Upper lobe of left lung (tissue), 6 donors: Measurements from ENCODE around the gene MOK. TPM values are rescaled to one million over a fixed set of nuclear protein-coding genes. Genes with fewer than 3 reads are reported as not detected.

Experiments
- ATAC-seq, 2 donors: fragments of 200-7000 bp; cut with Tn5 transposase; one replicate each; pipeline ENCODE4 v1.9.1; 2022; ENCODE audit warnings: mild to moderate bottlenecking in 2 of 2, moderate library complexity in 2 of 2; ENCODE audit not compliant: low FRiP score in 2 of 2
- DNase-seq, 2 donors: peaks; one replicate each; pipeline ENCODE4 v3.0.0-alpha.2; 2019 to 2020
- H3K27ac ChIP-seq, 4 donors: fragments of 200-600 bp; sonication (generic); one replicate each; pipeline ENCODE4 v1.5.1; 2016 to 2019
- H3K27me3 ChIP-seq, 4 donors: fragments of 200-600 bp; sonication (generic); one replicate each; pipeline ENCODE4 v1.5.1; 2017 to 2019
- H3K36me3 ChIP-seq, 4 donors: fragments of 200-600 bp; sonication (generic); one replicate each; pipeline ENCODE4 v1.5.1; 2016 to 2019
- H3K4me1 ChIP-seq, 4 donors: fragments of 200-600 bp; sonication (generic); one replicate each; pipeline ENCODE4 v1.5.1; 2018 to 2019
- H3K4me3 ChIP-seq, 4 donors: fragments of 200-600 bp; sonication (generic); one replicate each; pipeline ENCODE4 v1.5.1; 2017 to 2019; ENCODE audit warnings: mild to moderate bottlenecking in 2 of 4, moderate library complexity in 1 of 4
- H3K9me3 ChIP-seq, 4 donors: fragments of 200-600 bp; sonication (generic); one replicate each; pipeline ENCODE4 v1.5.1; 2018 to 2019
- CTCF ChIP-seq, 6 experiments: fragments of 450-650 bp in 4 of 6; fragments of 200-600 bp in 2 of 6; sonication (generic) in 2 of 6; IDR thresholded peaks; one replicate each; pipeline ENCODE4 v1.5.1; 2016 to 2019; ENCODE audit warnings: antibody characterized with exemption in 6 of 6
- EP300 ChIP-seq, 4 donors: sonication (generic); formaldehyde crosslinking; IDR thresholded peaks; one replicate each; pipeline ENCODE4 v1.5.1; 2017; ENCODE audit warnings: antibody characterized with exemption in 4 of 4, control low read depth in 2 of 4
- POLR2A ChIP-seq, 4 donors: fragments of 450-650 bp; IDR thresholded peaks; one replicate each; pipeline ENCODE4 v1.5.1; 2016 to 2017; ENCODE audit warnings: antibody characterized with exemption in 4 of 4, mild to moderate bottlenecking in 2 of 4
- POLR2AphosphoS5 ChIP-seq, 2 donors: sonication (generic); formaldehyde crosslinking; IDR thresholded peaks; one replicate each; pipeline ENCODE4 v1.5.1; 2017; ENCODE audit warnings: antibody characterized with exemption in 2 of 2
- WGBS, 2 donors: methylation state at CpG; one replicate each; pipeline ENCODE4 v1.1.5; 2017 to 2018; 5-methylcytosine and 5-hydroxymethylcytosine counted together
- total RNA-seq, 6 donors: library from RNA; depleted of rRNA in 4 of 6; stranded (reverse); fragments of >200 nt in 4 of 6; gene quantifications; one replicate each; pipeline versions ENCODE4 v1.1.0 to v1.2.1, GENCODE V29; 2016 to 2021
- donor health status: DM: no; HTN: no; CAD: no; lungs with moderate emphysema.
- donor health status: DM: no; HTN: yes; CAD: no; lungs with severe emphysema.

MOK gene
- total RNA-seq, 6 donors from 2014 or later, result 8.8 to 66.0 (median 29.4) TPM

GRCh38 chr14:102225936-102226335 lies 79.0 kb downstream of the MOK start:
- 72 to 89% methylated on average over 7 to 14 of the region's 15 CpGs for WGBS, 2 donors
- Histone ChIP-seq H3K4me3 (no peak overlapping the region), H3K27ac (no peak overlapping the region), H3K9me3 (no peaks in the 10 kb centered on the region), H3K36me3 (peaks cover 0 to 8% (median 3%) of the 10 kb centered on the region in 4 donors), H3K4me1 (peaks cover 0 to 5% (median 3%) of the 10 kb centered on the region in 4 donors), H3K27me3 (no peaks in the 10 kb centered on the region)
- no peak for TF ChIP-seq POLR2A (IDR thresholded peaks at IDR 0.05)
- TF ChIP-seq POLR2AphosphoS5 (IDR thresholded peaks at IDR 0.05), result no peak
- no peak for TF ChIP-seq EP300 (IDR thresholded peaks at IDR 0.05)
- TF ChIP-seq CTCF (IDR thresholded peaks at IDR 0.05), result no peak
- DNase-seq (no peak), ATAC-seq (no peak)

- H3K9me3 ChIP-seq, result no peaks in the 10 kb centered on the region
- peaks cover 0 to 8% (median 5%) of the 10 kb centered on the region in 4 donors for H3K4me1 ChIP-seq
- TF ChIP-seq EP300 (IDR thresholded peaks at IDR 0.05) (no peak), CTCF (IDR thresholded peaks at IDR 0.05) (no peak), POLR2AphosphoS5 (IDR thresholded peaks at IDR 0.05) (no peak), POLR2A (IDR thresholded peaks at IDR 0.05) (no peak)
- WGBS, 2 donors, result 94 to 97% methylated on average over 7 of the region's 7 CpGs
- ATAC-seq, result no peak
- H3K27me3 ChIP-seq, result no peaks in the 10 kb centered on the region
- no peak overlapping the region for H3K4me3 ChIP-seq
- DNase-seq, result no peak
- H3K27ac ChIP-seq, result no peak overlapping the region
- H3K36me3 ChIP-seq, result peaks cover 0 to 8% (median 3%) of the 10 kb centered on the region in 4 donors
Measured at GRCh38 chr14:102225386-102225785, 79.6 kb downstream of the MOK start.

- TF ChIP-seq POLR2AphosphoS5 (IDR thresholded peaks at IDR 0.05) (no peak), POLR2A (IDR thresholded peaks at IDR 0.05) (no peak), CTCF (IDR thresholded peaks at IDR 0.05) (no peak), EP300 (IDR thresholded peaks at IDR 0.05) (no peak)
- H3K36me3 ChIP-seq, result peaks cover 0 to 13% (median 6%) of the 10 kb centered on the region in 4 donors
- no peak overlapping the region for H3K4me3 ChIP-seq
- WGBS, 2 donors, result 90 to 95% methylated on average over 6 of the region's 6 CpGs
- H3K27me3 ChIP-seq, result no peaks in the 10 kb centered on the region
- no peak overlapping the region for H3K27ac ChIP-seq
- DNase-seq (no peak), ATAC-seq (no peak)
- peaks cover 0 to 8% (median 5%) of the 10 kb centered on the region in 4 donors for H3K4me1 ChIP-seq
- no peaks in the 10 kb centered on the region for H3K9me3 ChIP-seq
Measured at GRCh38 chr14:102223682-102224081, 81.3 kb downstream of the MOK start.

DNA sequence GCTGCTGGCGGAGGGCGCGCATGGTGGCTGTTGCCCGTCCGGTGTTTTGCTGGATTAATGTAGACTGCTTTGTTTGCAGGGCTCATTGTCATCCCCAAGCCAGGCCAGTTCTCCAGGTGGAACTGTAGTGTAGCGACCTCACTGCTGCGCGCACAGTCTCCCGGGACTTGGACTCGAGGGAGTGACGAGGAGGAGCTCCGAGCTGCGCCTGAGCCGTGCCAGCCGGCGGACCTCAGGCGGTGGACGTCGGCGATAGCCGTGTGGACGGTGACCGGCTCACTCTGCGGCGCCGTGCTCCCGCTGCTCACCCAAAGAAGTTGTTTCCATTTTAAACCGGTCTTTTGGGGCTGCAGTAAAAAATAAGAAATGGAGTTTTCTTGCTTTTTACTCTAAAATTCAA lies 82.2 kb downstream of the MOK start:
- Histone ChIP-seq H3K36me3 (peaks cover 0 to 16% (median 6%) of the 10 kb centered on the region in 4 donors), H3K27me3 (no peaks in the 10 kb centered on the region), H3K27ac (no peak overlapping the region), H3K4me1 (peaks cover 0 to 8% (median 5%) of the 10 kb centered on the region in 4 donors), H3K4me3 (no peak overlapping the region), H3K9me3 (no peaks in the 10 kb centered on the region)
- DNase-seq (no peak), ATAC-seq (no peak)
- 97% methylated on average over 28 of the region's 28 CpGs for WGBS, 2 donors
- TF ChIP-seq EP300 (IDR thresholded peaks at IDR 0.05) (no peak), CTCF (IDR thresholded peaks at IDR 0.05) (no peak), POLR2A (IDR thresholded peaks at IDR 0.05) (no peak), POLR2AphosphoS5 (IDR thresholded peaks at IDR 0.05) (no peak)

DNA sequence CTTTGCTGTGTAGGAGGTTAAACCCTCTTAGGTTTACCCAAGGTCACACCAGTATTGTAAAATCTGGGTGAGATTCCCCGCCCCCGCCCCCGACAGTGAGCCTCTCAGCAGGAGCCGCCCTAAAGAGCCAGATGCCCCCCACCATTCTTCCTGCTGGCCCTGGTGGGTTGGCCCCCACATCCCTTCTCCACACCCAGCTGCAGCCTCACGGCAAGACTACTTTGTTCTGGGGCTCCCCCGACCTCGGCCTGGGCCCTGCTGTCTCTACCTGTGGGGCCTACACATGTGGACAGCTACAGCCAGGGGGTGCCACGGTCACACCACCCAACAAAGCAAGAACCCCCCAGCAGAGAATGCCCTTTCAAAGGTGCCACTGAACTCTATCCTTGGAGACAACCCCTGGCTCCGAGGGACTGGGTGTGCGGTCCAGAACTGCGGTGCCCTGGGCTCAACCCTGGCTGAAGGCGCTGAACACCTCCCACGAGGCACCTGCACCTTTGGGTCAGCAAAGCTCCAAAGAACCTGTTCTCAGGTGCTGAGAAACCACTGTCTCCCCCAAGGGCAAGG lies 82.9 kb downstream of the MOK start:
- DNase-seq (no peak), ATAC-seq (no peak)
- H3K4me3 ChIP-seq, result no peak overlapping the region
- H3K4me1 ChIP-seq, result peaks cover 0 to 8% (median 5%) of the 10 kb centered on the region in 4 donors
- H3K36me3 ChIP-seq, result peaks cover 0 to 22% (median 6%) of the 10 kb centered on the region in 4 donors
- no peak overlapping the region for H3K27ac ChIP-seq
- no peaks in the 10 kb centered on the region for H3K9me3 ChIP-seq
- TF ChIP-seq EP300 (IDR thresholded peaks at IDR 0.05), result no peak
- no peak for TF ChIP-seq POLR2A (IDR thresholded peaks at IDR 0.05)
- TF ChIP-seq CTCF (IDR thresholded peaks at IDR 0.05), result no peak
- TF ChIP-seq POLR2AphosphoS5 (IDR thresholded peaks at IDR 0.05), result no peak
- no peaks in the 10 kb centered on the region for H3K27me3 ChIP-seq
- WGBS, 2 donors, result 85 to 94% methylated on average over 5 to 12 of the region's 13 CpGs
